ENCODE results near the gene SLC12A4. TPM values are rescaled to one million over a fixed set of nuclear protein-coding genes. Genes with fewer than 3 reads are reported as not detected.

Gene SLC12A4
- total and polyA plus RNA-seq, 2 of the 13 experiments (the other 11 are each of a cell fraction or from before 2014, with no cell fraction given), result 65.1 to 84.3 TPM

GRCh38 chr16:67936124-67936879 is 32.1 kb downstream of the SLC12A4 start, which contains the start of gene PSMB10 (continued):
- TF ChIP-seq PRDM4 (CRISPR knock-in tag; IDR thresholded peaks at IDR 0.05; ENCODE audit: borderline replicate concordance), result no peak
- TF ChIP-seq CREM (IDR thresholded peaks at IDR 0.05), result no peak
- TF ChIP-seq CREM (CRISPR knock-in tag; IDR thresholded peaks at IDR 0.05), result no peak
- TF ChIP-seq TRIM22 (IDR thresholded peaks at IDR 0.05), result no peak
- TF ChIP-seq ZBTB46 (CRISPR knock-in tag; IDR thresholded peaks at IDR 0.05; ENCODE audit: borderline replicate concordance), result no peak
- TF ChIP-seq FIP1L1 (IDR thresholded peaks at IDR 0.05; ENCODE audit: borderline replicate concordance, insufficient read depth, low read depth, low read length), result no peak
- TF ChIP-seq TEAD2 (CRISPR knock-in tag; IDR thresholded peaks at IDR 0.05), result no peak
- no peak; the same call in 1 of the 2 replicates for TF ChIP-seq TARDBP (CRISPR knock-in tag; IDR thresholded peaks at IDR 0.05)
- TF ChIP-seq ELF1 (CRISPR knock-in tag; IDR thresholded peaks at IDR 0.05), result peak; percentile 56
- no peak for TF ChIP-seq ZNF276 (CRISPR knock-in tag; IDR thresholded peaks at IDR 0.05; ENCODE audit: low read depth)
- no peak for TF ChIP-seq ZNF3 (CRISPR knock-in tag; IDR thresholded peaks at IDR 0.05)
- TF ChIP-seq PBX2 (CRISPR knock-in tag; IDR thresholded peaks at IDR 0.05), result no peak
- TF ChIP-seq ZNF280B (CRISPR knock-in tag; IDR thresholded peaks at IDR 0.05; ENCODE audit: borderline replicate concordance), result no peak; the same call in 1 of the 2 replicates
- TF ChIP-seq SRSF1 (optimal IDR thresholded peaks at IDR 0.05; ENCODE audit: low read depth, low read length), result no peak
- no peak for TF ChIP-seq MZF1 (CRISPR knock-in tag; IDR thresholded peaks at IDR 0.05; ENCODE audit: borderline replicate concordance)
- TF ChIP-seq ZNF337 (CRISPR knock-in tag; IDR thresholded peaks at IDR 0.05; ENCODE audit: borderline replicate concordance, low read depth), result no peak
- TF ChIP-seq SRSF9 (IDR thresholded peaks at IDR 0.05; ENCODE audit: borderline replicate concordance, insufficient read depth, low read depth, low read length, poor library complexity, severe bottlenecking), result no peak
